Stimulated activated CD4-positive, alpha-beta T cell treated with anti-CD3 and anti-CD28 coated beads, Interleukin-1b, Interleukin-23, amount 100 ng/mL, for 24 hours (primary cell): ENCODE results near the gene RELB.
A peak's percentile ranks its signal among the peaks of the same experiment; 100 is the strongest.

Source experiments
- DNase-seq, 4 experiments: peaks; one replicate each; pipeline ENCODE4 v3.0.0-alpha.2; 2020; ENCODE audit warnings: low read depth in 4 of 4, low spot score in 1 of 4

RELB gene

DNA sequence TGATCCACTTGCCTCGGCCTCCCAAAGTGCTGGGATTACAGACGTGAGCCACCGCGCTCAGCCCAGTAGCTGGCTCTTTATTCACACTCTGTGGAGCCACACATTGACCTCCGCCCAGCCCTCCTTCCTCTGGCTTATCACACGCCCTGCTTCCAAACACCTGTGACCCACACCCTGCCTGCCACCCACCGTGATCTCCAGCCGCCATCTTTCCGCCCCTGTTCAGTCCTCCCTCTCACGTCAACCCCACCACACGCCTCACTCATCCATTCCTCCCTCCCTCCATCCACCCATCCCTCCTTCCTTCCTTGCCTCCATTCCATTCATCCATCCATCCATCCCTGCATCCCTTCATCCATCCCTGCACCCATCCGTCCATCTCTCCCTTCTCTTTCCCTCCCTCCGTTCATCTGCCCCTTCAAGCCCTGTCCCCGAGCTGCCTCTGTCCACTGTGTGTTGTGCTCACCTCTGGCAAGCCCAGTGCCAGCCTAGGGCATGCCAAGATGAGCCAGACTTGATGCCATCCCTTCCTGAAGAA is 57.4 kb downstream of the RELB start:
- DNase-seq: no peak

DNA sequence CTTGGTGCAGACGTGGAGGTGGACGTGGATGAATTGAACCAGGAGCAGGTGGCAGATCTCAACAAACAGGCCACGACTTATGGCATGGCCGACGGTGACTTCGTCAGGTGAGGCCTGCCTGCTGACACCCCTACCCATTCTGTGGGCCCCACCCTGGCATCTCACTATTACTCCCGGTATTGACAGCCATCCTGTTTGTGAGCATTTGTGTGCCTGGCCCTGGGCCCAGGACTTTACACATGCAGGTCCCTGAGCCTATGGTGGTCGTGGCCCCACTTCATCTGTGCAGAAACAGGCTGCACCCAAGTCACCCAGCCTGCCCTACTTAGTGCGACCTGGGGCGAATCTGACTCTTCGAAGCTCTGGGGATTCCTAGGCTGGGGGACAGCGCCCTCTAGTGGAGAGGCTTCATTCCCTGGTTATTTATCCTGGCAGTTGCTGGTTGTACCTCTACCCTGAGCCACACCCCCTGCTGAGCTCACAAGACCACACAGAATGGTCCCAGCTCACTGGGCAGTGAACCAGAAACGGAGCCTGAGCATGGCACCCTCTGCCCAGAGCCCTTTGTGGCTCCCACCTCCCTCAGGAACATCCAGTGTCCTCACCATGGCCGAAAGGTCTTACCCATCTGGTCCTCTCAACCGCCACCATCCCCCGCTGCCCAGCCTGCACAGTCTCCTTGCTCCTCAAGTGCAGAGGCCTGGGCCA is 58.1 kb downstream of the RELB start:
- DNase-seq: peak; percentile 70 to 81 (median 74)

DNA sequence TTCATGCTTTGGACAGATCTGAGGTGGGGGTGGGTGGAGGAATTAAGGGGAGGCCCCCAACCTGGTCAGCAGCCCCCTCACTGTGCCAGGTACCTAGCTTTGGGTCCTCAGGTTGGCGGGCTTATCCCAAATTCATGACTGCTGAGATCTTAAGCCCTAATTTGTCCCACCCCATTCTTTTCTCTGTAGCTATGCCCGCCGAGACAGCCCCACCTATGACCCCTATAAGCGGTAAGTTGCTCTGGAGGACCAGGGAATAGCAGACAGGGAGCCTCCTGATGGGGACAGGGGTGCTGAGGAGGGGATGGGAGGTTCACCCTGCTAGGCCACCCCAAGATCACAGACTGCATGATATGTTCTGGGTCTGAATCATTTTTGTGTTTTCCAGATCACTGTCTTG is 60.7 kb downstream of the RELB start:
- DNase-seq: no peak

DNA sequence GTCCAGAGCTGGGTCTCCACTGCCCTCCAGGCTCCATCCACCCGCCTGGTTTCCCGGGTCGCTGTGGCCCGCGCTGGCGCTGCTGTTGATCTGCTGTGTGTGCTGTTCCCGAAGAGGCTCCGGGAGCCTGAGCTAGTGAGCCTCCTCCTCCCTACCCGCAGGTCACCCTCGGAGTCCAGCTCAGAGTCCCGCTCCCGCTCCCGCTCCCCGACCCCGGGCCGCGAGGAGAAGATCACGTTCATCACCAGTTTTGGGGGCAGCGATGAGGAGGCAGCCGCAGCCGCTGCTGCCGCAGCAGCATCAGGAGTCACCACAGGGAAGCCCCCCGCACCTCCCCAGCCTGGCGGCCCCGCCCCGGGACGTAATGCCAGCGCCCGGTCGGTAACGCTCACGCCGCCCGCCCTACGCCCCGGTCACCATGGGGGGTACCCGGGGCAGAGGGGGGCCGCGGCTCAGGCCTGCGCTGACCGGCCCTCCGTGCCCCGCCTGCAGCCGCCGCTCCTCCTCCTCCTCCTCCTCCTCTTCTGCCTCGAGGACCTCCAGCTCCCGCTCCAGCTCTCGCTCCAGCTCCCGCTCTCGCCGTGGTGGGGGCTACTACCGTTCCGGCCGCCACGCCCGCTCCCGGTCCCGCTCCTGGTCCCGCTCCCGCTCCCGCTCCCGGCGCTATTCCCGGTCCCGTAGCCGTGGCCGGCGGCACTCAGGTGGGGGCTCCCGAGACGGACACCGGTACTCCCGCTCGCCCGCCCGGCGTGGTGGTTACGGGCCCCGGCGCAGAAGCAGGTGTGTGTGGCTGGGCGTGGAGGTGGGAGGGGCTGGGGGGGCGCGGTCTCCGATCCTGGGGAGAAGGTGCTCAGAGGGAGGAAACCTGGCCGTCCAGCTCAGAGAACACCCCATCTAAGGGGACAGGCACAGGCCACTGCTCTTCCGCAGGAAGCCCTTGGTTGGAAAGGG is 62.9 kb downstream of the RELB start:
- no peak for DNase-seq

GRCh38 chr19:45066921-45067661 is 65.8 kb downstream of the RELB start:
- no peak for DNase-seq

DNA sequence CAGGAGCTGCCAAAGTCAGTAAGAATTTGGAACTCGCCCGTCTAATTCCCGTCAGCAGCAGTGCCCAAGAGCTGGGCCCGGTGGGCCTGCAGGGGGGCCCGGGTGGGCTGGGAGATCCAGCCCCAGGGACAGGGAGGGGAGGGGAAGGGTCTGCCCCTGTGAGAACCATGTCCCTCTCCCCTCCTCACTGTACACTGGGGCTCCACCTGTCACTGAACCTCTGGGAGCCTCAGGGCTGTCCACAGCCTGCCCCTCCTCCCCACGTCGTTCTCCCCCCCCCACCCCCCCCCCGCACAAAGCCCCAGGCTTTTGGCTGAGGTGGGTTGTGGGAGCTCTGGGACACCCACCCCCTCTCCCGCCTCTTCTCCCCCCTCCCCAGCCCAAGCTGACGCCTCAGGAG is 66.8 kb downstream of the RELB start:
- DNase-seq: no peak

GRCh38 chr19:45069056-45069455 is 67.8 kb downstream of the RELB start:
- no peak for DNase-seq

DNA sequence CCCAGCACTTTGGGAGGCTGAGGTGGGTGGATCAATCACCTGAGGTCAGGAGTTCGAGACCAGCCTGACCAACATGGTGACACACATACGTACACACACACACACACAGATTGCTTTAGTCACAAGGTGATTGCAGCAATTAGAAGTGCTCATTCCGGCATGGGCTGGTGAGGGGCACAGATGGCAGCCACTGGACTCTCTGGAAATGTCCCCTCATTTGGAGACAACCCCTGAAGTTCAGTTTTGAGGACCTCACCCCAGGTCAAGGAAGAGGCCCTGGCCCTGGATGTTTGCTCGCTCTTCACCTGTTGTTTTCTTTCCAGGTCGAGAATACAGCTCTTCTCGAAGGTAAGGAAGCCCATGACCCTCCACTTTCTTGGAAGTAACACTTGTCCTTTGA is 69.0 kb downstream of the RELB start:
- no peak for DNase-seq

GRCh38 chr19:45070861-45071544 is 69.7 kb downstream of the RELB start:
- no peak for DNase-seq

DNA sequence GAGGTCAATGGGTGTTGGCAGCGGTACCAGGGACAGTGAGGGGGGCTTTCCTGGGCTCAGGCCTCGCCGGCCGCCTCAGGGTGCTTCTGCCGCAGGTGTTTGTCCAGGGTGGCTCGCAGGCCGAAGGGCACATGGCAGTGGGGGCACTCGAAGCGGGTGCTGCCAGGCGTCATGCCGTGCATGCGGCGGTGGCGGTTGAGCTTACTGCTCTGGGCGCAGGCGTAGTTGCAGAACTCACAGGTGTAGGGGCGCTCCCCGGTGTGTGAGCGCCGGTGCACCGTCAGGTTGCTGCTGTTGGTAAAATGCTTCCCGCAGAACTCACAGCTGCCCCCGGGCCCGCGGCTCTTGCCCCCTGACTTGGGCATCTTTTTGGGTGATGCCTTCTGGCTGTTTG is 70.3 kb downstream of the RELB start:
- no peak for DNase-seq

GRCh38 chr19:45071969-45072790 is 70.9 kb downstream of the RELB start:
- DNase-seq: no peak

- DNase-seq: no peak
Observed at GRCh38 chr19:45074744-45075300, 73.6 kb downstream of the RELB start.

DNA sequence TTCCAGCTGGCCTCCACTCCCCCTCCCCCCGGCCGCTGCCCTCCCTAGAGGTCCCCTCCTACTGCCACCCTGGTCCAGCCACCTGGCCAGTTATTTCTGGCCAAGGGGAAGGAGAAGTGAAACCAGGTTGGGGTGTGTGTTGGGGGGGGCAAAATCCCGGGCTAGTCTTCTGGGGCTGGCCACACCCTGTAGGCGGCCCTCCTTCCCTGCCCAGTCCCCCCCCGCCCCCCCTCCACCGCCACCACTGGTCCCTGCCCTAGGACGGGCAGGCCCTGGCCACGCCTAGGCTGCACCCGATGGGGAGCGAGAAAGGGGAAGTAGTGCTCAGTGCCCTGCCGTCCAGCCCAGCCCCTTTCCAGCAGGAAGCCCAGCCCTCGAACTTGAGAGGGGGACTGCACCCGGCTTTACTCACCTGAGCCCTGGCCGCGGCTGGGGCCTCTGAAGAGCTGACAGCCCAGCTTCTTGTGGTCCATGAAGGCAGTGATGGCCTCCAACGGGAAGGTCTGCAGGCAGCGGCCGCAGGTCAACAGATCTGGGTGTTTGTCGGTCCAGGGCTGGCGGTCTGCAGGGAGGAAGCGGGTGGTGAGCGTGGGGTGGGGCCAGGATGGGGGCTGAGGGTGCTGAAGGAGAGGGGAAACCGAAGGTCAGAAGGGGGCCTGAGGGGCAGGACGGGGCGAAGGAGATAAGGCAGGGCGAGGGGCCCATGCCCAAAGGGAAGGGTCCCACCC is 74.2 kb downstream of the RELB start:
- DNase-seq: no peak

DNA sequence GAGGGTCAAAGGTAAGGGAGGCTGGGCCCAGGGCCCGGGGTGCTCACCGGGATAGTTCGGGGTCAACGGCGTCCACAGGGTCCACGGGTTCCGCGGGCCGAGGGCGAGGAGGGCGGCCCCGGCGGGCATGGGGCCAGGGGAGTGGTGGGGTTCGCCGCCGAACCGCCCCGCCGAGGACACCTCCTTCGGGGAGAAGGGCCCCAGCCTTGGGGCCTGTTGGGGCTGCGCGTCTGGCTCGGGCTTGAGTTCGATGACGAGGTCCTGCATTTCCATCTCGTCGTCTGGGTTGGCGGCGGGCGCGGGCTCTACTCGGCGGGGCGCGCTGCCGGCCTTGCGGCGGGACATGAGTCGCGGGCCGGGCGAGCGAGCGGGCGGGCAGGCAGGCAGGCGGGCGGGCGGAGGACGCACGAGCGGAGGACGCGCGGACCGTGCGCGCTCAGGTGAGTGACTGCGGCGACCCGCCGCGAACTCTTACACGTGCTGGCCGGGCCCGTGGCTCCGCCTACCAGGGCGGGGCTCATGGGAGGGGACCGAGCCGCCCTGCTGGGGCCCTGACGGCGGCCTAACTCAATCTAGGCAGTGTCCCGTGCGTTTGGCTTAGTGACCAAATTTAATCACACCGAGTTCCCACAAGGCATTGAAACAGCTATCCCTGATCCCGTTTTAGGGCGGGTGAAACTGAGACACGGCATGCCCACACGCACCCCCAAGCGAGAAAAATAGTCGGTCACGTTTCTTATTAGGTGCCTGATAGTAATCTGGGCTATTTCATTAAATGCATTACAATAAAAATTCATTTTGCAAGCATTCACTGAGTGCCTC is 75.0 kb downstream of the RELB start, which contains the start of gene ZNF296:
Gene ZNF296, minus strand, starts transcription at position 450 of the 822 bp plus-strand sequence. Its CDS starts 105 bp downstream, at position 345.
- peak; percentile 49 to 83 (median 61) for DNase-seq

DNA sequence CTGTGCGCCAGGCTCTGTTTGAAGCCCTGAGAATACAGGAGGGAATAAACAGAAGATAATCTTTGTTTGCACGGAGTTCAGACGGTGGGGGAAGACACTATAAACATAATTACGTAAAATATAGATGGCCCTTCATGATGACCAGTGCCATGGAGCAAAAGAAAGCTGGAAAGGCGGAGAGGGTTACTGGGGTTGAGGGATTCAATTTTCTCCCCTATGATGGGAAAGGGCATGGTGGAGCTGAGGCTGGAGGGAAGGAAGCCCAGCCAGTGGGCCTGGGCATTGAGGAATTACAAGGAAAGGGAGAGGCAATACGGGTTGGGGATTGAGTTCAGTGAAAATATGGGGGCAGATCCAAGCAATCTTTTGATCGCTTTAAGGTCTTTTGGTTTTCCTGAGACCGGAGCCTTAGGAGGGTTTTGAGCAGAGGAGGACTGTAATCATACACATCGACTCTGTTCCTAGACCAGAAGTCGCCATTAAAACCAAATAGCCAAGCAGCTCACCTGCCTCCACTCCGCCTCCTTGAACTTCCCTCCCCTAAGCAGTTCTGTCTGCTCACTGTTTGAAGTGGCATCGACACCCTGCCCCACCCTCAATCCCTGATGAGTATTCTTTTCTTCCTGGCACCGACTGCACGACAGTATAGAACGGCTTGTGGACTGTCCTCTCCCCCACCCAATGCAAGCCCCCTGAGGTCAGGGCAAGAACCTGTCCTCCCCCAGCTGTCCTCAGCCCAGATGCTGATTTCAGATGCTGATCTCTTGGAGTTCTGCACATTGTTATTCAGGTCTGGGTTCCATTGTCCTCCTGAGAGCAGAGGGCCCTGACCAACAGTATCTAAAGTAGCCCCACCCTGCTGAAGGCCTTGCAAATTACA is 75.8 kb downstream of the RELB start:
- no peak for DNase-seq

GRCh38 chr19:45078390-45079062 is 77.3 kb downstream of the RELB start:
- DNase-seq: no peak
